Lung microvascular endothelial cell (primary cell): ENCODE data around the gene SLC37A3. TPM values are rescaled to one million over a fixed set of nuclear protein-coding genes. Genes with fewer than 3 reads are reported as not detected.
A peak's percentile ranks its signal among the peaks of the same experiment; 100 is the strongest.
"Not testable (repeated sequence)": the region's sequence is repeated elsewhere in the genome, so short reads cannot be mapped to it uniquely, and the experiment has no call there.

Experiments used
- DNase-seq, 2 donors: peaks; one replicate each; pipeline versions ENCODE4 v3.0.0 to v3.0.0-alpha.2; 2010; ENCODE audit warnings: low read depth in 2 of 2
- total RNA-seq: library from RNA; depleted of rRNA; stranded (reverse); fragments of >200 nt; gene quantifications from 2 replicates; pipeline ENCODE4 v1.2.1, GENCODE V29; 2014

Gene SLC37A3
- total RNA-seq, 1 donor from 2014 or later = 62.9 TPM

GRCh38 chr7:140349144-140349771, 49.1 kb downstream of the SLC37A3 start:
- peak; percentile 76 to 79 for DNase-seq

- no peak for DNase-seq
Measured at GRCh38 chr7:140348161-140348849, 50.0 kb downstream of the SLC37A3 start.

- no peak for DNase-seq
Measured at GRCh38 chr7:140347218-140347617, 51.1 kb downstream of the SLC37A3 start.

- DNase-seq = no peak
Measured at GRCh38 chr7:140345426-140345825, 52.9 kb downstream of the SLC37A3 start.

- peak; percentile 59 to 75 for DNase-seq
Measured at GRCh38 chr7:140342727-140343514, 55.4 kb downstream of the SLC37A3 start.

- not testable (repeated sequence) for DNase-seq
Measured at GRCh38 chr7:140338959-140339358, 59.4 kb downstream of the SLC37A3 start.

GRCh38 chr7:140334341-140335057, 63.8 kb downstream of the SLC37A3 start:
- no peak for DNase-seq

- DNase-seq = no peak
Measured at GRCh38 chr7:140333686-140334085, 64.6 kb downstream of the SLC37A3 start.

GRCh38 chr7:140333223-140333622, 65.1 kb downstream of the SLC37A3 start:
- peak; percentile 34 to 52 for DNase-seq

- no peak for DNase-seq
Measured at GRCh38 chr7:140330595-140330994, 67.7 kb downstream of the SLC37A3 start.

GRCh38 chr7:140330128-140330527, 68.2 kb downstream of the SLC37A3 start:
- no peak for DNase-seq

GRCh38 chr7:140327261-140327661, 71.1 kb downstream of the SLC37A3 start:
- no peak for DNase-seq

- DNase-seq = peak; percentile 73
Measured at GRCh38 chr7:140326116-140326928, 72.0 kb downstream of the SLC37A3 start.

- no peak for DNase-seq
Measured at GRCh38 chr7:140325600-140325999, 72.7 kb downstream of the SLC37A3 start.

GRCh38 chr7:140324714-140325113, 73.6 kb downstream of the SLC37A3 start:
- DNase-seq = no peak

- DNase-seq = no peak
Measured at GRCh38 chr7:140322759-140323158, 75.6 kb downstream of the SLC37A3 start.

GRCh38 chr7:140320078-140320477, 78.3 kb downstream of the SLC37A3 start:
- DNase-seq = not testable (repeated sequence)

GRCh38 chr7:140317999-140318398, 80.3 kb downstream of the SLC37A3 start:
- no peak for DNase-seq

GRCh38 chr7:140317597-140317996, 80.7 kb downstream of the SLC37A3 start:
- DNase-seq = no peak

- peak in 1 of 2 donors; percentile 69 for DNase-seq
Measured at GRCh38 chr7:140316165-140316661, 82.1 kb downstream of the SLC37A3 start.
